Testis (tissue), 2 donors: ENCODE data around the gene CTNNA2.

Source experiments
- POLR2A ChIP-seq: fragments of 450-650 bp; IDR thresholded peaks from one replicate; pipeline ENCODE4 v1.6.1; 2017; ENCODE audit warnings: antibody characterized with exemption, mild to moderate bottlenecking, moderate library complexity
- TF ChIP-seq, protein P1 (sequence below), 3 experiments: fragments of 450-650 bp in 2 of 3; fragments of 200-600 bp in 1 of 3; sonication (generic) in 1 of 3; IDR thresholded peaks; one replicate each; pipeline ENCODE4 v1.5.1; 2016 to 2019; ENCODE audit warnings: antibody characterized with exemption in 3 of 3, mild to moderate bottlenecking in 2 of 3, moderate library complexity in 1 of 3

DNA sequence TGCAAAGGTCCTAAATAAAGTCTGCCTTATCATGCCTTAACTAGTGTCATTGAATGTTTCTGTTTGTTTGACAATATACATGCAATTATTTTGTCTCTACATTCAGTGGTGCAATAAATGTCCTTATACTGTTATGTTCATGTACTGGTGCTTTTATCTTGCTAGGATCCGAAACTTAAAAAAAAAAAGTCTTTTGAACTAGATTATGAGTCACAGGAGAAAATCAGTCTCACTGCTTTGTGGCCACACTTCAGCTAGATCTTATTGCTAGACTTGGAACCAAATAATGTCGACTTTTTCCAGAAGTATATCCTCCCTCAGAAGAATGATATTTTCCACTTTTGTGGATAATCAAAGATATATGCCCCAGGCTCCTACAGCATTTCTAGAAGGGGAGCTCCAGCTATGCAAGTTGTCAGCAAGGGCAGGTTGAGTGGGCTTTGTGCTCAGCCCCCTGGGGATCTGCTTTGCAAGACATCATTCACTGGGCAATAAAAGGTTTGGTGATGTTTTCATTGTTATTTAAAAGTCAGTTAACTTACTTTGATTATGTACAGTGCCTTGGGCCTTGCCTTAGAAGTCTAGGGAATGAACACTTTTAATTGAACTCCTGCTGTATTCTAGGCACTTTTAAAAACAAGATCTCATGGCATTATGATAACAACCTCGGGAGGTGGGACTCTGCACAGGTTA is 948.8 kb downstream of the CTNNA2 start:
- TF ChIP-seq, protein P1, sequence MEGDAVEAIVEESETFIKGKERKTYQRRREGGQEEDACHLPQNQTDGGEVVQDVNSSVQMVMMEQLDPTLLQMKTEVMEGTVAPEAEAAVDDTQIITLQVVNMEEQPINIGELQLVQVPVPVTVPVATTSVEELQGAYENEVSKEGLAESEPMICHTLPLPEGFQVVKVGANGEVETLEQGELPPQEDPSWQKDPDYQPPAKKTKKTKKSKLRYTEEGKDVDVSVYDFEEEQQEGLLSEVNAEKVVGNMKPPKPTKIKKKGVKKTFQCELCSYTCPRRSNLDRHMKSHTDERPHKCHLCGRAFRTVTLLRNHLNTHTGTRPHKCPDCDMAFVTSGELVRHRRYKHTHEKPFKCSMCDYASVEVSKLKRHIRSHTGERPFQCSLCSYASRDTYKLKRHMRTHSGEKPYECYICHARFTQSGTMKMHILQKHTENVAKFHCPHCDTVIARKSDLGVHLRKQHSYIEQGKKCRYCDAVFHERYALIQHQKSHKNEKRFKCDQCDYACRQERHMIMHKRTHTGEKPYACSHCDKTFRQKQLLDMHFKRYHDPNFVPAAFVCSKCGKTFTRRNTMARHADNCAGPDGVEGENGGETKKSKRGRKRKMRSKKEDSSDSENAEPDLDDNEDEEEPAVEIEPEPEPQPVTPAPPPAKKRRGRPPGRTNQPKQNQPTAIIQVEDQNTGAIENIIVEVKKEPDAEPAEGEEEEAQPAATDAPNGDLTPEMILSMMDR (IDR thresholded peaks at IDR 0.05): no peak
- no peak for TF ChIP-seq POLR2A
